GM18867 (cell line): ENCODE data around the gene SLIT3.

ENCODE experiments used
- ATAC-seq: cut with Tn5 transposase; IDR thresholded peaks from one replicate; pipeline ENCODE4 v1.9.1; 2021; ENCODE audit warnings: mild to moderate bottlenecking, moderate library complexity; ENCODE audit not compliant: unreplicated experiment

The SLIT3 gene

DNA sequence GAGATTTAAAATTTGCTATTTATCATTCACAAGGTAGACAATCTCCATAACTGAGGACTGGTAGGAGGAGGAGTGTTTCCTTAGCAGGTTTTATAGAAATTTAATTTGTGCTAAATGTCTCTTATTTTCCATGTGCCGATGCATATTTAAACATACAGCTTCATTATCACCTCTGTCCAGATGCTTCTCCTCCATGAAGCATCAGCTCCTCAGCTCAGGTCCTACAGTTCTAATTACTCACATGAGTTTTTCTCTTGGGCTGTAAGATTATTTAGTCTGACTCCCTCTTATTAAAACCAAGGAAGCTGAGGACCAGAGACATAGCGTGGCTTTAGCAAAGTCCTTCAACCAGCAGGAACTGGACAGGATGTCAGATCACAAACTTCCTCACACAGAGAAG is 421.6 kb downstream of the SLIT3 start:
- no peak for ATAC-seq

DNA sequence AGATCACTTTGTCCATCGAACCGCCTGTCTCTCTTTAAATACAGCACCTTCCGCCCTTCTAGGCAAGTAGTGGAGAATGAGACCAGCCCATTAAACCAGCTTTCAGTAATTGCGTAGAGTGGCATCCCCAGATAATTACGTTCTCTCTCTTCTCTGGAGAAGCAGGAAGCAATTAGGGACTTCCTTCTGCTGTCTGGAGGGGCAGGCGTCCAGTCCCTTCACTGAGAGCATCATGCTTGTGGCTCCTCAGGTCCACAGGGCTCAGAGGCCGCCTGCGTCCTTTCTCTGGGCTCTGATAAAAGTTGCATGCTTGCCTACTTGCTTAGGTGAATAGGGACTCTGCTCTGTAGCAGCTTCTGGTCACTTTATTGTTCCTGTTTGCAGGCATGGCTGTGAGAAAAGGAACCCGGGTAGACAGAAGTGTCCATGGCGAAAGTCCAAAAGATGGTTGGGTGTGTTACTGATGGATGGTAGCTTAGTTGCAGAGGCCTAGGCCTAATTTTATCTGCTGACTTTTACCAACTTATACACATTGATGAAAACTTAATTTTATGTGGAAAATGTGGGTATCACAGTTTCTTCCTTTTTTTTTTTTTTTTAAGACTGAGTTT is 422.7 kb downstream of the SLIT3 start:
- ATAC-seq, result no peak

- no peak for ATAC-seq
Observed at GRCh38 chr5:168877132-168877892, 423.6 kb downstream of the SLIT3 start.

- ATAC-seq, result no peak
Observed at GRCh38 chr5:168876419-168876818, 424.5 kb downstream of the SLIT3 start.

DNA sequence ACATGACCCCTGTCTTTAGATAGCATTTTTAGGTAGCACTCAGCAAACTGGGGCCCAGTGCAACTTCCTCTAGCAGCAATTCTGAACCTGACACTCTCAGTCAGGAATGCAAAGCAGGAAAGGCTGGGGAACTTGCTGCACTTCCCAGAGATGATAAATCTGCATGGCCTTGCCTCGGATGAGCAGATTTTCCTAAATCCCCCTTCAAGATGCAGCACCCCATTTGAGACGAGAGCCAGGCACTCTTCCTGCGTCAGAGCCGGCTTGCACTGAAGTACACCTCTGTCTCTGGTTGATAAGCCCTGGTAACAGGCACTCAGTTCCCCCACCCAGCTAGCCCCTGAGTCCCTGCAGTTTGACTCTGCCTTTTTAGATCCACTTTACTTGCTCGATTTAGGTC is 425.1 kb downstream of the SLIT3 start:
- no peak for ATAC-seq

DNA sequence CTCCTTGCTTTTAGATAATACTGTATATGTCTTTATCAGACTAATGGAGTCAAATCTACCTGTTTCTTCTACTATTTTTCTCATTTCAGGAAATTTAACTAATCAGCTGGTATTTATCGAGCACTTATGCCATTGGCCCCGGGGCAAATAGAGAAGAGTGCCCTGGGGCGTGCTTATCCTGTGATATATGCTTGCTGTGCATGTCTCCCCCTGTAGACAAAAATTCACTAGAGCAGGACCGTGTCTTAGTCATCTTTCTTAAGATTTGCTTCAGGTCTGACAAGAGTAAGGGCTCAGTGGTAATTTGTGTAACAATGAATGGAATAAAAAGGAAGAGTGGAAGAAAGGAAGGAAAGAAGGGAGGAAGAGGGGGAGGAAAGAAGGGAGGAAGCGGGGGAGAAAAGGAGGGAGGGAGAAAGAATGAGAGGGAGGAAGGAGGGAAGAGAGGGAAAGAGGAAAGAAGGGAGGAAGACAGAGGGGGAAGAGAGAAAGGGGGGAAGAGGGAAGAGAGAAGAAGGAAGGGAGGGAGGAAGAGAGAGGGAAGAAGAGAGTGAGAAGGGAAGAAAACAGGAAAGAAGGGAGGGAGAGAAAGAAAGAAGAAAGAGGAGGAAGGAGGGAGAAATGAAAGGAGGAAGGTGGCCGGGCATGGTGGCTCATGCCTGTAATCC is 426.1 kb downstream of the SLIT3 start:
- ATAC-seq, result no peak

GRCh38 chr5:168872246-168872645 is 428.7 kb downstream of the SLIT3 start:
- ATAC-seq, result no peak

DNA sequence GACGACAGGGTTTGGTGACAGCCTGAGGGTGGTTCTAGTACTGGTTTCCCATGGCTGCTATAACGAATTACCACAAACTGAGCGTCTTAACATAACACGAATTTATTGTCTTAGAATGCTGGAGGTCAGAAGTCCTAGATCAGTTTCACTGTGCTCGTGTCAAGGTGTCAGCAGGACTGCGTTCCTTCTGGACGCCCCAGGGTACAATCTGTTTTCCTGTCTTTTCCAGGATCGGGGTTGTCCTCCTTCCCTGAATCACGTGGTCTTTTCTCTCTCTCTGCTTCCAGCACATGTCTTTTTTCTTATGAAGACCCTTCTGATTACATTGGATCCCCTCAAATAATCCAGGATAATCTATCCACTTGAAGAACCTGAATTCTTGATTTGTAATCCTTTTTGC is 430.0 kb downstream of the SLIT3 start:
- ATAC-seq, result no peak

DNA sequence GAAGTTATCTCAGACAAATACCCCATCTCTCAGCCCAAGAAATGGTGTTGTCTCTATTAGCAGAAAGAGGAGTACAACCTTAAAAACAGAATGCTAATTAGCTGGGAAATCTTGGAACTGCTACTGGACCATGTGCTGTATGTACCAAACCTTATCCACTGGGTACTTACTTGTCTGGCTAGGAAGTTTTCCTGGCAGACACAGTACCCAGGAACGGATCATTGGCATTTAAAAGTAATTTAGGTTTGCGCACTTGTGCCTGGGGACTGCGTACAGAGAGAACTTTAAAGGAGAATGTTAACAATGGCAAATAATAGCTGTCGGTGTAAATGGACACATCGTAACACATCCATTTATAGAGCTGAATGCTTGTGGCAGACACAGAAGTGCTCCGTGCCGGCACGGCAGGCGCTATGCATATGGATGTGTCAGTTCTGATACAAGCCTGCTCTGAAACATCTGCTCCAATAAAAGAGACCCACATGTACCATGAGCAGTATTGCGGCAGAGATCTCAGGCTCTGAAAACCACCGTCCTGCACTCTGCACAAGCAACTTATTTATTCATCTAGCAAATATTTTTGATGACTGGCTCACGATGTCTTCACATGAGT is 431.2 kb downstream of the SLIT3 start:
- ATAC-seq, result no peak

- no peak for ATAC-seq
Observed at GRCh38 chr5:168867241-168867640, 433.7 kb downstream of the SLIT3 start.

- ATAC-seq, result no peak
Observed at GRCh38 chr5:168865968-168866367, 435.0 kb downstream of the SLIT3 start.

GRCh38 chr5:168863021-168863420 is 437.9 kb downstream of the SLIT3 start:
- no peak for ATAC-seq

GRCh38 chr5:168860503-168860902 is 440.4 kb downstream of the SLIT3 start:
- no peak for ATAC-seq

- no peak for ATAC-seq
Observed at GRCh38 chr5:168860081-168860480, 440.9 kb downstream of the SLIT3 start.

DNA sequence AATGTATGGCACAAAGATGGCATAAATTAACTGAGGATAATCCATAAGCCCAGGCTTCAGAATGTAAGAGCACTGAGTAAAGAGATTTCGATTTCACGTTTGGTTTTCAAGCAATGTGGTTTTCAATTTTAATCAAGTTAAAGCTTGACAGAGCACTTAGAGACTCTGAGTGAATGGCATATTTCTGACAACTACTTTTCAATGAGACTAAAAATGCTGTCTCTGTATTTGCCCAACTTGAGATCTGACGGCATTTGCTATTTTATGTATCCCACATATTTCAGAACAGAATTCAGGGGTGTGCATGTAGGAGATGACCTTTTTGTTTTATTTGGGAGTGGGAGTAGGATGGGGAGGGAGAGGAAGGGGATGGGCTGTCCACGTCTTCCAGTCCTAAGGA is 441.5 kb downstream of the SLIT3 start:
- ATAC-seq, result no peak

- ATAC-seq, result no peak
Observed at GRCh38 chr5:168858994-168859393, 441.9 kb downstream of the SLIT3 start.

DNA sequence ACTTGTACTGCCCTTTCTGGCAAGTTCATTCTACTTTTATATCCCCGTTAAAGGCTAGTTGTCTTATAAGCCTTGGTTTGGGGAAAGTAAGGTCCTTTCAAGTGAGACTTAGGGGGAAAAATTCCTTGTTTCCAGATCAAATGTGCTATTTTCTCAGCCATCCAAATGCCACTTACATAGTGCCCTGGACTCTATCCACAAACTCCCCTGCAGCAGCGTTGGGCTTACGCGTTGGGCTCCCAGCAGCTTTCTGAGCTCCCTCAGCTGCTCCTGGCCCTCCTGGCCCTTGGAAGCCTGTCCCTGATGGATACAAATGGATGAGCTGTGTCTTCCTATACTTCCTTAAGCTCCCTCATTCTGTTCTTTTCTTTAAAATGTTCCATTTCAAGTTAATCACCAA is 442.6 kb downstream of the SLIT3 start:
- no peak for ATAC-seq

DNA sequence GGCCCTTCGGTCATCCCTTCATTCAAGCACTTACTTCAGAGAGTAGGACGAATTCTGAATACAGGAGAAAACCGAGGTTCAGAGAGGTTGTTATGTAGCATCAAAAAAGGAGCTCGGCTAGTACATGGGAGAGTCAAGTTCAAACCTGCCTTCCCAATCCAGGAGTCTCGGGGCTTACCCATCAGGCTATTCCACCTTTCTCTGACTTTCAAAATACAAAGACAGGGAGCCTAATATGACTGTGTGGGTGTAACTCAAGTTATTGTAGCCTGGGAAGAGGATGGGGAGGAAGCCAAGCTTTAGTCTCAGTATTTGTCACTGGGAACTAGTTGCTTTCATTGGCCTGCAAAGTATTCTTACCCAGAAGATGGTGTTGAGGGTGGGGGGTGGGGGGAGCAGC is 447.0 kb downstream of the SLIT3 start:
- no peak for ATAC-seq

- ATAC-seq, result no peak
Observed at GRCh38 chr5:168852329-168852728, 448.6 kb downstream of the SLIT3 start.

DNA sequence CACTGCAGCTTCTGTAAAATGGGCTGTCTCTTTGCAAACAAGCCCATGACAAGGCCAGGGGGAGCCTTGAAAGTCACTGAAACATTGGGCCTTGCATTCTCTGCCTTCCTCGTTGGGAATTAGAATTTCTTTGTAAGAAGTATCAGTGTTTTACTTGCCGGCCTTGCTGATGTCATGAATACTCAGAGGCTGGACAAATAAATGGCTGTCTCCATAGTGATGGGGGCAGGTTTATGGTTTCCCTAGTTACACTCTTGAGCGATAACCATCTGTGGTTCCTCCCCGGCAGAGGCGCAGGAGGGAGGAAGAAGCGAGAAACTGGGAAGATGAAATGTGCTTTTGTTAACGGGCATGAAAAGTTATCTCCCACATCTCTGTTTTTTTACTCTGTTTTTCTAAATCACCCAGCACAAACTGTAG is 449.0 kb downstream of the SLIT3 start:
- no peak for ATAC-seq

DNA sequence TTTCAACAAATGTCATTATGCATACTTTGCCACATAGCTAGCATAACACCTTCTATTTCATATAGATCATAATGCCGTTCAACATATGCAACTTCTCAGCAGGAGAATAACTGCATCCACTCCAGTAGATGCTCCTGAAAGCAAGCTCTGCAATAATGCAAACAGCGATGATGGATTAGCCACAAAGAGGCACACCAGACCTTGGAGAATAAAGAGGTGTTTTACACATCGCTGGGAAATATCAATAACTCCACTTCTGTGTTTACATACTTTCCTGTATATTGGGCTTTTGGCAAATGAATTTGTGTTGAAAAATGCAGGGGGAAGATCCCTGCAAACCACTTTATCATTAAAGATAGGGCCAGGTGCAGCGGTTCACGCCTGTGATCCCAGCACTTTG is 450.3 kb downstream of the SLIT3 start:
- ATAC-seq, result no peak

DNA sequence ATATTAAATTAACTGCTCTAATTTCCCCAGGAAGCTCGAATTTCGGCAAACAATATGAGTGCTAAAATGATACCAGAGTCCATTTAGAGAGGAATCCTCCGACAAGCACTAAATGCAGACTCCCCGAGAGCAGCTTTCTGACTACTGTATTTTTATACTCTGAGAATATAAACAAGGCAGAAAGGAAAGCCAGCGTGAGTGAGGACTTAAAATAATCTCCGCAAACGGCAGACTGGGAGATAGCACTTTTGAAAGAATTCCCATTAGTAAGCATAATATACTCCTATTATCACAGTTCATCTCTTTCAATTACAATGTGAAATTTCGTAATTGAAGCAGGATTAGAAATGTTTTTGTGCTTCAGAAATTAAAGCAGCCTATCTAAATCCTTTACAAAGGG is 452.4 kb downstream of the SLIT3 start:
- ATAC-seq, result no peak
